A204.1 (cell line): ENCODE data around the gene EBF3.

Source experiments
- FAIRE-seq: peaks from 2 replicates; lab custom pipeline; 2012; peaks lifted over from hg19 to GRCh38; lab: Jason Lieb, UNC

EBF3 gene

DNA sequence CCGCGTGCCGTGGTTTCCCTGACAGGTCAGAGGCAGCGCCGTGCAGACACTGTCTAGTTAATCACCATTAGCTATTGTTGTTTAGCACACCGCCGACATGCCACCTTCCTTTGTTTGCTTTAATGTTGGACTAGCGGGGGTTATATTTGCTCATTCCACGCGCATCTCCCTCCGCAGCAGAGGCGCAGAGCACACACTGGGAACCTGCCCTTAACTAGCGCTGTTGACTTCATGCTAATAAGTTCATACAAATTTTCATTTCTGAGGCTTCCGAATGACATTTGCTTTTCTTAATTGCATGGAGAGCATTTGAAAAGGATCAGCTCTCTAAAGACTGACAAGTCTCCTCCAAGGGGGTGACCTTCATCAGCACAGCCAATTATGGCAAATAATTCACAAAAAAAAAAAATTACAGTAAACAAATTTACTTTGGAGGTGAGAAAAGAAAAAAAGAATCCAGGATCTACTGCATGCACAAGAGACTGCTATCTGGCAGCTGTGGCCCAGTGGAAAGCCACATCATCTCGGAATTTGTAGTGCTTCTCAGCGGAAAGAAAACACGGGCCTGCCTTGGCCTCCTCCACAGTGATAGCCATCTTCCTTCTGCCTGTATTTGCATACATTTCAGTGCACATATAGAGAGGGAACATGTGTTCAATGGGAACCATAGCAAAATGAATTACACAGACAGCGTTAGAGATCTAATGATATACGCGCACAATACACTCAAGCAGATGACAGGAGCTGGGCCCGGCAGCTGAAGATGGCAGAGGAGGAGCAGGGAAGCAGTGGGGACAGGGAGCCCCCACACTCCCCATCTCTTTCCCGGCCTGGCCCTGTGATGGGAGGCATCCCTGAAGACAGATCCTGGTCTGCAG lies 94.2 kb downstream of the EBF3 start:
- FAIRE-seq = no peak

DNA sequence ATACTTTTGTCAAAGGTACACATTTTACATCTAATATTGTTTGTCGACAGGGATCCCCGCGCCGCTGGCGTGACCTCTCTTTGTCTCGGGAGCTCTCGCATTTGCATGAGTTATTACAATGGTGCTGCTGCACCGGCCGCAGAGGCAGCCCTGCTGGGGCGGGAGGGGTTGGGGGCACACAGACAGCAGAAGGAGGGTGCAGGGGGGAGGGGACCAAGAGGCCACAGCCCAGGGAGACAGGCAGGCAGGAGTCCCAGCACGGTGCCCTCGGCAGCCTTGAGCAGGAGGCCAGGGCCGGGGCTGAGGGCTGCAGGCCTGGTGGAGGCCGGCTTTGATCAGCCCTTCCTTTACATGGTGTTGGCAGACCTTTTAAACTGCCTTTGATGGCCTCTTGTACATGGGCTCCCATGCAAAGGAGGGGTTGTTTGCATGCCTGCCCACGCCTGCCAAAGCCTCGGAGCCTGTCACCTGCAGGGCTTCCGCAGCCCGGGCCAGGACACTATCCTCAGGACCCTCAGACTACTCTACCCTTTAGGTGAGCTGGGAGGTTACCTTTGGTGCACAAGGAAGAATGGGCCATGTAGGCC lies 95.5 kb downstream of the EBF3 start:
- no peak for FAIRE-seq

DNA sequence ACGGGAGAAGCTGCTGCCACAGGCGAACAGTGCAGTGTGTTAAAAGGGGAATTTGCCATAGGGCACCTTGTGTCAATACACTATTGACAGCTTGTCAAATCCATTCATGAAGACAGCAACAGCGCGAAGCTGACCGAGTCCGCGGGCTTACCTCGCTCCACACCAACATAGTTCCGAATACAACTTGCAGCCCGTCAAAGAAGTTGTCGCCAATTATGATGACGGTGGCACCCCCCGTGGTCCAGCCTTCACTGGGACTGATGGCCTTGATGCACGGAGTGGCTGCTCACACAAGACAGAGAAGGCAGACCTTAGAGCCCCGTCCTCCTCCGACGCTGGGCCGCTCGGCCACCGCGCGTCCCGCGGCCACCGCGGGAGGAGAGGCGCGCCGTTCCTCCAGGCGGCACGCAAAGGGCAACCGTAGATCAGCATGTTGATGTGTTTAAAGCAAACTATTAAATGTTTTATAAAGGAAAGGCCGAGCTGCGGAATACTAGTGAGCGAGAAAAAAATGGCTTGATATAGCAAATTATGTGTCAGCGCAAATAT lies 96.4 kb downstream of the EBF3 start:
- no peak for FAIRE-seq

DNA sequence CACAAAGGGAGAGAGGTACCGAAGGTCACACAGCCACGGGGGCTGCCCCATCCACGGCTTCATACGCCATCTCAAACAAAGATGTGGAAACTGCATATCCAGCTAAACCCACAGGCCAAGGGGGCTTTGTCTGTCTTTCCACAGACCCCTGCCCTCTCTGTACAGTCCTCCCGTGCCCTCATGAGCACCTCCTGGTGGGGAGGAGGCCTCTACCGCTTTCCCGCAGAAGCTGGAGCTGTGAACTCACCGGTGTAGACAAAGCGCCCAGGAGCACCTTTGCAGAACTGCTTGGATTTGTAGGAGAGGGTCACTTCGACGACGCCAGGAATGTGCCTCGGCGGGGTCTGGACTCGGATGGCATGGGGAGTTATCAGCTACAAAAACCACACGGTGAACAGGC lies 97.2 kb downstream of the EBF3 start:
- FAIRE-seq = no peak

DNA sequence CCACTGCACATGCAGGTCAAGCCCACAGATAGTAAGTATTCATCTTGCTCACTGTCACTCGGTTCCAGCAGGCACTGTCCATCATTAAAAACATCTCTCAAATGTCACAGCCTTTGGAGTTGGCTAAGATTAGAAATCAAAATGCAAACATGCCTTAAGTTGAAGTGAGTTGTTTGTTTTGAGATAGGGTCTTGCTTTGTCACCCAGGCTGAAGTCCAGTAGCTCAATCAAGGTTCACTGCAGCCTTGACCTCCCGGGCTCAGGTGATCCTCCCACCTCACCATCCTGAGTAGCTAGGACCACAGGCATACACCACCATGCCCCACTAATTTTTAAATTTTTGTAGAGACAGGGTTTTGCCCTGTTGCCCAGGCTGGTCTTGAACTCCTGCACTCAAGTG lies 98.1 kb downstream of the EBF3 start:
- no peak for FAIRE-seq

DNA sequence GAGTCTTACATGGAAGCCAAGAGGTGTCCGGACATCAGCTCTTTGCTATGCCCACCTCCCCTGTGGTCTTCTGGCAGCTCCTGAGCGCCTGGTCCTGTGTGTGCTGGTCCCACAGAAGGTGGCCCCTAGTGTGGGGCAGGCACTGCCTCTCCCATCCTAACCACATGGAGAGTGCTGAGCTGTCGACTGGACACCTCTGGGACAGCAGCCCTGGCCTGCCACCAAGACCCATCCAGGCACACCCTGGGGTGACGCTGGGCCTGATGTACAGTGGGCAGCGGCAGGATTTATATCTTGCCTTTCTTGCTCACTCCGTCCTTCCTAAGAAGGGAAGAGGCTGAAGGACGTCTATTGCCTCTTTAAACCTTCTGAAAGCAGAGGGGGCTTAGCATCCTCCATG lies 98.7 kb downstream of the EBF3 start:
- no peak for FAIRE-seq

DNA sequence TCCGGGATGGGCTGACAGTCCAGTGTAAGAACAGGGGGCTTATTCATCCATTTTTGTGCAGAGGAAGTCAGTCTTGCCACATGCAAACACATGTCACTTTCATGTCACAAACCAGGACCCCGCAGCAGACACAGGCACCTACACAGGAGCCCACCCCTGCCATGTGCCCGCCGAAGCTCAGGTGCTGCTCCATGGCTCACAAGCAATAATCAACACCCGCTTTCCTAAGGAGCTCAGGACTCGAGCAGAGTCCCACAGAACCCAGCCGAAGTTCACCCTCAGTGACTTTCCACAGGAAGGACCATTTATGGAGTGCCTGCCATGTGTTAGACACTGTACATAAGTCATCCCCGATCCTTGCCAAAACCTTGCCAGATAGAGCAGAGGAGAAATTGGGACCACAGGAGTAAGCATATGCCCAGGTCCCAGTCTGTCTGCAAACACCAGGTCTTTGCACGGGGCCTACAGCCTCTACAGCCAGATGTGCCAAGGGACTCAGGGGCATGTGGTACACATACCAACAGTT lies 99.4 kb downstream of the EBF3 start:
- no peak for FAIRE-seq

DNA sequence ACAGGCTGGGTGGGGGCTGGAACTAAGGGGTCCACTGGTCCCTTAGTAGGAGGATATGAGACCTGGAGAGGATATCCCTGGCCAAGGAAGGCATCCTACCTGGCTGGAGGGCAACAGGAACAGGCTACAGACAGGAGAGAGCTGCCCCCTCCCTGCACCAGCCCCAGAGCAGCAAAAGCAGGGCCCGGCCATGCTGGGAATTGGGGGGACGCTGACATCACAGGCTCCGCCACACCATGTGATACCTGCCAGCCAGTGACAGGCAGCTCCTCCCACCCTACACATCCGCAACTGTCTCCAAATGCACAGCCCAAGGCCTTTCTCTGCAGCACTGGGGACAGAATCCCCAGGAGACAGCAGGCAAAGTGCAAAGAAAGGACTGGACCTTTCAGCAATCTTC lies 100.0 kb downstream of the EBF3 start:
- no peak for FAIRE-seq

DNA sequence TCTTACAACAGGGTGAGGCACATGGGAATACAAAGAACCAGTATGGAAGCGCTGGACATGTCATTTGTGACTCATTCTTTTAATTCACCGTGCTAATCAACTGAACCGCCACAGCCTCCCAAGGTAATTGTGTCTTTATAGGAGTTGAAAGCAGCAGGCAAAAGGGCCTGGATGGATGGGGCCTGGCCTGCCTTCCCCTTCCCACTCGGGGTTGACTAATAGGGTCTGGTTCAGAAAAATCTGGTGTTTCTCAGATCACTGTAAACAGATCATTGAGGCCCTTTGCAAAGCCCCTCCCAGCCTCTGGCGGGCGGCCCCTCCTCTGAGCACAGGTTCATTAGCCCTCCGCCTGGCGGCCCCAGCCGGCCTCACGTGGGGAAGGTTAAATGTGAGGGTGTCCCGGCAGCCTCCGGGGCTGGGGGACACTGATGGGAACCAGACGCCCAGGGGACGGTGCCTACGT lies 100.8 kb downstream of the EBF3 start:
- FAIRE-seq = no peak

DNA sequence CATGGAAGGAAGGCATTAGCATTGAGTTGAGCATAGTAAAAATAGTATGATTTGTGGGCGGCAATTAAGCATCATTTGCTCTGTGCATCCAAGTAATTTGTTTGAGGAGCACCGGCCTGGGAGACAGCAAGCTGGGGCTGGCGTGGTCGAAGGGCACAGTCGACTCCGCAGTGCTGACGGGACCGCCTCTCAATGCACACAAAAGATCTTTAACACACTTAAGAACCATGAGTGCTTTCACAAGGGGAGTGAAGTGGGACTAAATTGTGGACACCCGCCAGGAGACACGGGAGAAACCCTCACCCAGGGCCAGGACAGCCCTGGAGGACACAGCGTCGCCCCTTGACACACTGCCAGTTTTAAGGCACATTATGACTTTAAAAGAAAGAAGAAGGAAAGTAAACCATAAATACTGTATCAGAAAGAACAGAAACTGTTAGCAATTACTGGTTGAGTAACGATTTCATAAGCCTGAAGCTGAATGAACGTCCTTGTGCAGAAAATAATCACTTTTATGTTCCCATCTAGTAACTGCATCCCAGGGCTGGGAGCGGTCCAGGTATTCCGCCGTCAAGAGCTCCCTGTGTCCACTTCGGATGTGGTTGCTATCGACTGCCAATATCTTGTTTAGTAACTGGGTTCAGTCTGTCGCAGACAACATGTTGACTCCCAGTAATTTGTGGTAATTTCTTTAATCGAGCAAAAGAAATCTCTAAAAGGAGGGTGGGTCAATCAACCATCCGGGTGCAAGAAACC lies 102.1 kb downstream of the EBF3 start:
- no peak for FAIRE-seq

DNA sequence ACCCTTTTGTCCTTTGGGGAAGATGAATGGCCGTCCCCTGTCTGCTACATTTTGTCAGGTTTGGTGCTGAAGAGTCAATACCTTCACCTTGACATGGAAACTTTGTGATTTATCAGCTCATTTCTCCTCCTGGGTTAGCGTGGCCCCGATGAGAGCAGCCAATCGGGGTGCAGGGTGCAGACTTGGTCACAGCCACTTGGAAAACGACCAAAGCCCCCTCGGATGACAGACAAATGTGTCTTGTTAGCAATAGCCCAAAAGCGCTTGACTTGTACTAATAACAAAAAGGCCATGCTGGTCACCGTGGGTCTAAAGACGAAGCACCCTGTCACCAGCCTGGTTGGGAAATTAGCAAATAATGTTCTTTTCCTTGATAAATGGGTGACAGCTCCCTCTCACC lies 103.7 kb downstream of the EBF3 start:
- no peak for FAIRE-seq

DNA sequence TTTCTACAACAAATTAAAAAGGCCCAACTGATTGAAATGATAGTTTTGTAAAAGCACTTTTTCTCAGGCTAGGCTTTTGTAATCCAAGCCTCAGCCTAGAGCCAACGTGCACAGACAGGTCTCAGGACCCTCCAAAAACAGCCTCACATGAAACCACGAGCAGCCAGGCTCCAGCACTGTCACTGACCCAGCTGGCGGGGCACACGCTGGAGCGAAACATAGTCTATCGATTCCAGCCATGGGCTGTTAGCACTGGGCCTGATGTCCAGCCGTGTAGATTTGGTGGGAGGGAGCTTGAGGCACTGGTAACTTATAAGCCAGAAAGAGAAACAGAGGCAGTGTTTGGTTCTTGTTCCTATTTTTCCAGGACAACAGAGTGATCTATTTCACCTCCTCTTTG lies 104.5 kb downstream of the EBF3 start:
- FAIRE-seq = no peak

DNA sequence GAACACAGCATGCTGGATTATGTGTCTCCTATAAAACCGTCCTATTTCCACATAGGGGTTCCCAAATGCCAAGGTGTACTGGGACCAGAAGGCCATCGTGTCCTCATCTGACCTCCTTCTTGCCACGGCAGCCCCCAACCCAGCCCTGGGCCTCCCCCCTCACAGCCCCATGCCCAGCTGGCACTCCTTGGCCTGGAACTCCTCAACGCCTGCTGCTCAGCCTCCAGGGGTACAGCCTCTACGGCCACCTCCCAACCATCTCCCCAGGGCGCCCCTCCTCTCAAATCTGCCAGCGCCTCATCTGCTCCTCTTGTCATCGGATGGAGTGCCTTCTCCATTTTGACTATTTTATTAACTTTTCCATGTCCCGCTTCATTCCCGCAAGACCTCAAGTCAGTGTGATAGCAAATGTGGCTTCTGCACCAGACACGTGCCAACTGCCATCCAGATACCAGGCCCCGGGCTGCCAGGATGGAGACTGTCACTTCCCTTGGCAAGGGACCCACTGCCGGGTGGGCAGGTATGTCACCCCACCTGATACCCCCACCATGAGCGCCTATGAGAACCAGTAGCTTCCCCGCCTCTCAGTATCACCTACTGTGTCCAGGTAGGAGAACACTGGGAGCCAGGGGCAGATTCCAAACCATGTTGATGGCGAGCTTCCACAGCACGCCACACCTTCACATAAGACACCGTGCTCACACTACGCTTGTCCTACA lies 106.7 kb downstream of the EBF3 start:
- no peak for FAIRE-seq

DNA sequence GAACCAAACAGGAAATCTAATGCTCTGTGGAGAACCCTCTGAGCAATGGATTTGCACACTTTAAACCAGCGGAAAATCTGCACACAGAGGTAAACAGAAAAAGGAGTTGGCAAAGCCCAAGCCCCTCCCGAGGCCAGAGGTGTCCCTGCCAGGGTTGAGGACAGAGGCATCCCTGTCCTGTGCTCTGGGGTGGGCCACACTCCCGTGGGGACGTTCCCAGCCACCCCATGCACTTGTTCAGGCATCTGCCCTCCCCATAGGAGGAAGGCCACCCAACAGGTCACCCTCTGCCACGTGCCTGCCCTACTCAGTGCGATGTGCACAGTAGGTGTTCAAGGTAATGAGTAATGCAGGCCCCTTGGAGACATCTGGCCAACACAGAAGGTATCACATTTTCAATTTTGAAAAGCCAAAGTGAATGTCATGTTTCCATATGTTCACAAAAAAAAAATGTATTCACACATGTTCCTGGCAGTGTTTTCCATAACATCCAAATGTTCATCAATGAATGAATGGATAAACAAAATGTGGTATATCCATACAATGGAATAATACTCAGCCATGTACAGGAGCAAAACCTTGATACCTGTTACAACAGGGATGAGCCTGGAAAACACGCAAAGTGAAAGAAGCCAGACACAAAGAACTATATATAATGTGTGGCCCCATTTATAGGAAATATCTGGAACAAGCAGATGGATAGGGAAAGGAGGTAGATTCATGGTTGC lies 108.1 kb downstream of the EBF3 start:
- no peak for FAIRE-seq

DNA sequence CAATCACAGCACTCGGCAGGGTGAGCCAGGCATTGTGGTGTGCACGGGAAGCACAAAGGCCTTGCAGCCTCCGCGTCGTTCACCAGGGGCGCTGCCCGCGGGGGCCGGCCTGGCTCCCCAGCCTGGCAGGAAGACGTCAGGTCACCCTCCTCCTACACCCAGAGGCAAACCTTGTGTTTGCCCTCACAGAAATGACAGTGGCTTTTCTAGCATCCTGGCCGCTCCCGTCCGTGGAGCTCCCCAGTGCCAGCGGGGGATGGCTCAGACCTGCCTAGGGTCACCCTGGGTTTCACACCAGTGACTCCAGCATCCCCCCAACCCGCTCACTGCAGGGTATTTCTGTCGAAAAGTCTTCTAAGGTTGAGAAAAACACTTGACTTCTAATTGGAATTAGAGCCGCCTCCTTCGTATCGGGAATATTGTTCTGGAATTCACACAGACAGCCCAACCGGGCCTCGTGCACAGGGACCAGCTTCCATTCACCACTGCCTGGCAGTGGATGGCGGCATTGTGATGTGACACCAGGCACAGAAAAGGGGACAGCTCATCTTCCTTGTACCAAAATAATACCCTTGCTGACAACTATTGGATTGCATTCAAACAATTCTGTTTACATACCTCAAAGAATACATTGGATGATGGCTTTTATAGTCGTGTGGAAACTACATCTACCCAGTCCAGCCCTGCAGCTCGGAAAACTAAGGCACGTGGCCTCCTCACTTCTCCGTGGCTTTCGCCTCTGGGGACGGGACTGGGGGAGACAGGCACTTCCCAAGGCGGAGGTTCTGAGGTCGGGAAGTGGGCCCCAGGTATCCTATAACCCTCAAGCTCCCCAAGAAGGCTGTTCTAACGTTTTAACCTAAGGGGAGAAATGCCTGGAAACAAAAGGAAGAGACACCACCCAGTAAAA lies 109.0 kb downstream of the EBF3 start:
- FAIRE-seq = no peak

DNA sequence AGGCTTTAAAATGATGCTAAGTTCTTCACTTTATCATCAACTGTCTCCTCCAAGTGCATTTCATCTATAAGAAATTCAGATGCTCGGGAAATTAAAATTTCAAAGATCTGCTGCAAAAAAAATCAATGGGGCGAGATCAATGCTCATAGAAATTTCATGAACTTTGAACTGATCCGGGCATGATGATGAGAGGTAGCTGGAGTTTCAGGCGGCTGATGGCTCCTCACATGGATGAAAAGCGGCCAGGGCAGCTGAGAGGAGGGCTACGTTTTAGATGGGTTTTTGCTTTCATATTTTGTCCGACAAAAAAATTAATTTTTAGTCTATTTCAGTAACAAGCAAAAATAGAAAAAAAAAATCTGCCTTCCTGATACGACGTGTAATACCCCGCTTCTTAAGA lies 109.9 kb downstream of the EBF3 start:
- no peak for FAIRE-seq

DNA sequence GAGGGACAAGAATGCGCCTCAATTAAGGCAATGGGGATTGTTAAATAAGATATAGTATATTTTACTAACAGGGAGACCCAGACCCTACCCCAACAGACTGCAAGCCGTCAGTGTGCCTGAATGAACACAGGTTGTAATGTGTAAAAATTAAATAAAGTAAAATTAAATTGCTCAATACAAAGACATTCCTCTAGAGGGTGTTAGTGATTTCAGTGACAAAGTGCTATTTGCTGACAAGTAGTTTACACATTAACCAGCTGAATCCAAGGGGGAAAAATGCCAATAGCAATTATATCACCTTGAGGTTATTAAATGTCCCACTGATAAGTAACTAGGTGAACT lies 110.5 kb downstream of the EBF3 start:
- no peak for FAIRE-seq

DNA sequence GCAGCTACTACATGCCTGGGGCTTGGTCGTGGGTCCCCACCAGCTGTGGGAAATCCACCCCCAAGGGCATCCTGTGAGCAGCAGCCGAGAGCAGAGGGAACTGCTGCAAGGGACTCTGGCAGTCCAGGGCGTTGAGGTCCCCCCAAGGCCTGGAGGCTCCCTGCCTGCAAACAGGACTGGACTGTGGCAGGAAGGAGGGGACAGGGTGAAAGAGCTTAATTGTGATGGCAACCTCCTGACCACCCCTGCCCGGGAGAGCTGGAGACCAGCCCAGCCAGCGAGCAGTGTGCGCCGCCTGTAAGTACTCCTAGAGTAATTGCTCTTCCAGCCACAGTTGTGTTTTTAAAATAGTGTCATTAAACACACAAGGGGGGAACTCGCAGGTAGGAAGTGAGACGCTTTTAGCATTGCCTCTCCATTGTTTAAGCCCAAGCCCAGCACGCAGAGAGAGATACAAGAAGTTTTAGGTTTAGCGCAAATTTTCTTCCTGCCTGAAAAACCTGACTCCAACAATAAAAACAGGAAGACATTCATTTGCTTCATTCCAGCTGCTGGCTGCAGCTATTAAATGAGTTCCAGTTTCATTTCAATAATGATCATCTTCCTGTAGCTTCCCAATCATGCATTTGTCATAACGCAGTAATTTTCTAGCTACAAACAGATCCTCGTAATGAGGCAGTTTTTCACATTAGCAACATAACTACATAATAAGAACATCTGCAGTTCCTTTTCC lies 111.1 kb downstream of the EBF3 start:
- no peak for FAIRE-seq

DNA sequence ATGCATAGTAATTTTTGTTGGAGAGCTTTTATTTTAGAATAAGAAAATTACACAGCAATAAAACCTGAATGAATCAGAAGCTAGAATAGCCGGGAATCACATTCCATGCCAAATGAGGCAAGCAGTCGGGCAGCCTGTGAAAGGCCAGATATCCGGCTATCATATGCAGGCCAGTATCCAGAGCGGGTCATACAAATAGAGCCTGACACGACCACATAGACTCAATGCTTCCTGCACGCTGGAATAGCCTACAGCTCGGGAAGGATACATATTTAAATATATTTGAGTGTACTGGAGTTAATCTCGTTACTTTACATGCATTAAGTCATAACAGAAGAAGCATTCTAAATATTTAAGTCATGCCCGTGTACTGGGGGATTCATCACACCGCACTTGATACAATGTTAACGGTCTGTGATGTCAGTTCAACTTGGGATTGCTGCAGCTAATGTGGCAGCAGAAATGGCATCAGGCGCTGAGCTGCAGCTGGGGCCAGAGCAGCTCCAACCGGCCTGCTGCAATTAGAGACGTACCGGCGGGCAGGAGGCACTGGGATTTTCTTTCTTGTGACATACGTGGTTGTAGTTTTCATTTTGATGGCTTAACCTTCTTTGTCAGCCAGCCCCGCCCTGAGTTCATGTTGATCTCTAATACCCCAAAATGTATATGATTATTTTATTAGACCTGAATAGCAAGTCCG lies 112.0 kb downstream of the EBF3 start:
- no peak for FAIRE-seq
